ENCODE measurements around the gene PTPRH. TPM values are rescaled to one million over a fixed set of nuclear protein-coding genes. Genes with fewer than 3 reads are reported as not detected.
A peak's percentile ranks its signal among the peaks of the same experiment; 100 is the strongest.

Gene PTPRH
- total and polyA plus RNA-seq, 7 experiments from 2014 or later: 0.56 TPM; not detected in 6

DNA sequence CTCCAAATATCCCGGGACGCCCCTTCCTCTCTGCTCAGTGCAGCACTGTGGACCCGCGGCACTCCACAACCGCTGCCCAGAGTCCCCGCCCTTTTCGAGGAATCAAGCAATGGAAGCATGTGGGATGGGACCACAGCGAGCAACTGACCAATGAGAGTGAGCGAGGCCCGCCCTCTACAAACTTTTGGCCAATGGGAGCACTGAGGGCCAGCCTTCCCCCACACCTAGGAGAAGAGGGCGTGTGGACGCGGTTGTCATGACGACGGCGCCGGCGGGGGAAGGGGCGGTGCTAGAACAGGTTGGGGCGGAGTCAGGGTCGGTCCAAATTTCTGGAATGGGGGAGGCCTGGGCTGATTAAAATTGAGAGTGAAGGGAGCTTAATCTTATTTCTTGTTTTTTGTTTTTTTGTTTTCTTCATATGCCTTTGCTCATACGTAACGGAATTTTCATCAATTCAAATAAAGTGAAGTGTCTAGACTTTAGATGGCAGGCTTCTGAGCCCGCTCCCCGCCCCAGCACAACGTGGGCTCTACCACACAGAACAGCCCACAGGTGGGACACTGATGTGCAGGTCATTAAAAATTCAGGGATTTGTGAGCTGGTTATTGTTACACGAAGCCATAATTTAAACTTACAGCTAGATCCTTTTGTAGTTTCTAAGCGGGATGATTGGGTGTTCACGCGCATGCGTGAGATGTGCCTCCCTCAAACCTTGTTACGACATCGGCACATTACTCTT is 42.6 kb downstream of the PTPRH start, which contains the start of gene DNAAF3:
TSS of gene DNAAF3 (minus strand) at position 84 of the 739 bp plus-strand sequence. CDS start 200 bp downstream, outside the sequence.
- DNase-seq: peak in 8 of 9 donors; percentile 37 to 82 (median 60)
- peak; percentile 92 for ATAC-seq
- peaks cover 0 to 5% (median 3%) of the 10 kb centered on the region in 5 donors for H3K36me3 Mint-ChIP-seq
- peaks cover 0 to 12% (median 5%) of the 10 kb centered on the region in 11 donors for H3K9me3 Mint-ChIP-seq
- ChIA-PET CTCF (interaction anchor here (0.6 kb wide), 3 partner anchors 9 to 501 kb away, joined by 3 to 4 read pairs (median 3); no protein-coding TSS in a partner anchor), POLR2A (no interaction called here)
- H3K4me3 Mint-ChIP-seq: peak within 1 kb of the TSS; percentile 41 to 89 (median 70)
- H3K4me1 Mint-ChIP-seq: peaks cover 10 to 17% (median 13%) of the 10 kb centered on the region in 7 donors
- intact Hi-C loops (cut with micrococcal nuclease): loop anchor here in 1 of 2 donors (10.0 kb wide), 2 partner anchors 278 to 458 kb away; partner anchors contain the start of genes SHISA7 and ZNF784
- no peak within 1 kb of the TSS for H3K27ac ChIP-seq (ENCODE audit: low read depth, low read length)
- H3K27me3 Mint-ChIP-seq: peaks cover 61 to 70% (median 66%) of the 10 kb centered on the region in 5 donors
- H3K27ac Mint-ChIP-seq: peak within 1 kb of the TSS in 6 of 9 donors; percentile 32 to 88 (median 70)
- no peak within 1 kb of the TSS for H3K4me3 ChIP-seq (ENCODE audit: low read length)
- peaks cover 4 to 26% of the 10 kb centered on the region in 2 donors for H3K27me3 ChIP-seq (ENCODE audit: control insufficient read depth in 2 of 2, insufficient read depth in 2 of 2, low read length in 2 of 2)
- no peaks in the 10 kb centered on the region for H3K9me3 ChIP-seq (ENCODE audit: control insufficient read depth in 2 of 3, low read length in 3 of 3)
- H3K4me1 ChIP-seq (ENCODE audit: control insufficient read depth in 2 of 2, insufficient read depth in 2 of 2, low read length in 2 of 2): peaks cover 0 to 7% of the 10 kb centered on the region in 2 donors
- H3K36me3 ChIP-seq (ENCODE audit: control insufficient read depth in 2 of 3, insufficient read depth in 3 of 3, low read length in 3 of 3): no peaks in the 10 kb centered on the region

DNA sequence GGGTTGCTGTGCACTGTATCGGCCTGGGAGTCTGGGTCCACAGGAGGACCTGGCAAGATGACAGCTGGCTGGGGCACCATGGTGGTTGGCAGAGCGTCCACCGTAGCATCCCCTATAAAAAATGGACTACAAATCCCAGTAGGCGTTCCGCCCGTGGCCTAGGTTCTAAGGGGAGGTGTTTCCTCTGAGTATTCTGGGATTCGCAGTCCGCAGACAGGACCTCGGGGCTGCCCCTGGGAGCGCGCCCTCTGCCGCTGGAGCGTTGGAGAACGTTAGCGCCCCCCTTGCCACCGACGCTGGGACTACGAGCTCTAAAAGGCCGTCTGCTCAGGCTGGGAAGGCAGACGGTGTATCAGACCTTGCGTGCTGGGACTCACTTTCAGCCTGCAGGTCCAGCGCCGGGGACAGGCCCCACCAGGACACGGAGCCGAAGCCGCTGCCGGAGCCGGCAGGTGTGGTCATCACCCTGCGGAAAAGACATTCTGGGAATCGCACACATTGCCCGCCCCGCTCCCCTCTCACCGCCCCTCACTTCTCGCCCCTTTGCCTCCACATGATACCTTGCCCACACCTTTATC is 43.3 kb downstream of the PTPRH start:
- Mint-ChIP-seq H3K27me3 (peaks cover 56 to 65% (median 61%) of the 10 kb centered on the region in 5 donors), H3K36me3 (peaks cover 0 to 5% (median 3%) of the 10 kb centered on the region in 5 donors), H3K27ac (peak overlapping the region in 6 of 9 donors; percentile 32 to 88 (median 70)), H3K4me3 (peak overlapping the region; percentile 41 to 89 (median 70)), H3K9me3 (peaks cover 0 to 12% (median 4%) of the 10 kb centered on the region in 11 donors), H3K4me1 (peaks cover 9 to 17% (median 12%) of the 10 kb centered on the region in 7 donors)
- Histone ChIP-seq H3K36me3 (ENCODE audit: control insufficient read depth in 2 of 3, insufficient read depth in 3 of 3, low read length in 3 of 3) (no peaks in the 10 kb centered on the region), H3K27ac (ENCODE audit: low read depth, low read length) (no peak overlapping the region), H3K27me3 (ENCODE audit: control insufficient read depth in 2 of 2, insufficient read depth in 2 of 2, low read length in 2 of 2) (peaks cover 4 to 26% of the 10 kb centered on the region in 2 donors), H3K9me3 (ENCODE audit: control insufficient read depth in 2 of 3, low read length in 3 of 3) (no peaks in the 10 kb centered on the region), H3K4me3 (ENCODE audit: low read length) (no peak overlapping the region), H3K4me1 (ENCODE audit: control insufficient read depth in 2 of 2, insufficient read depth in 2 of 2, low read length in 2 of 2) (peaks cover 0 to 7% of the 10 kb centered on the region in 2 donors)
- ChIA-PET CTCF (no interaction called here), POLR2A (no interaction called here)
- ATAC-seq (peak; percentile 47), DNase-seq (peak in 5 of 9 donors; percentile 33 to 53 (median 49))
- intact Hi-C loops (cut with micrococcal nuclease): loop anchor here in 1 of 2 donors (10.0 kb wide), 2 partner anchors 279 to 459 kb away; partner anchors contain the start of genes SHISA7 and ZNF784

DNA sequence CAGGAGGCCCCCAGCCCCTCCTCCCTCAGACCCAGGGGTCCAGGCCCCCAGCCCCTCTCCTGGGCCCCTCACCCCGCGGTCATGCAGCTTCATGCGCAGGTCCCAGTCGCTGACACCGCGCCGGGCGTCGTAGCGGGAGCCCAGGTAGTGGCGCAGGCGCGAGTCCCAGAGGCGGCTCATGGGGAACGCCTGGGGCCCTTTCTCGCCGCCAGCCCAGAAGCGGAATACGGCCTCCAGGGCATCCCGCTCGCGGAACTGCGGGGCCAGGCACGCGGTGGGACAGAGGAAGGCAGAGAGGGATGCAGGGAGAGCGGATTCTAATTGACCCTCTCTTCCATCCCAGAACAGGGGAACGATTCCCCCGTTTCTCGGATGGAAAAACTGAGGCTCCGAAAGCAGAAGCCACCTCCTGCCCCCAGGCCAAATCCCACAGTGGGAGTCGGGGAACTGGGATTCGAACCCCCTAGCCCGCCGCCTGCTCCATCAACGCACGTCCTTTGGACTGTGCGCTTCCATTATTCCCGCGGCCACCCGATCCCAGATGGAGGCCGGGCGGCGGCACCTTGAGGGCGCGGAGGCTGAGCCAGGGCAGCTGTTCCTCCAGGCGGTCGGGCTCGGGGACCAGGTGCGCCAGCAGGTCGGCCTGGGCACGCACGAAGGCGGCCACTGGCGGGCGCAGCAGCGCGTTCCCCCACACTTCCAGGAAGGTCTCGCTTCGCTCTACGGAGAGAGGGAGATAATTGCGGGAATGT is 47.6 kb downstream of the PTPRH start:
- H3K4me1 ChIP-seq (ENCODE audit: control insufficient read depth in 2 of 2, insufficient read depth in 2 of 2, low read length in 2 of 2): peaks cover 0 to under 1% of the 10 kb centered on the region in 2 donors
- H3K4me3 ChIP-seq (ENCODE audit: low read length): no peak overlapping the region
- H3K9me3 ChIP-seq (ENCODE audit: control insufficient read depth in 2 of 3, low read length in 3 of 3): peaks cover 0 to 1% (median 0%) of the 10 kb centered on the region in 3 experiments
- ATAC-seq: no peak
- peaks cover 0 to 5% (median 0%) of the 10 kb centered on the region in 5 donors for H3K36me3 Mint-ChIP-seq
- DNase-seq: no peak
- intact Hi-C loops (cut with micrococcal nuclease): loop anchor here in 1 of 2 donors (5.0 to 10.0 kb wide), 3 partner anchors 79 to 463 kb away; partner anchors contain the start of genes SHISA7 and ZNF784
- ChIA-PET POLR2A (no interaction called here), CTCF (no interaction called here)
- H3K27me3 ChIP-seq (ENCODE audit: control insufficient read depth in 2 of 2, insufficient read depth in 2 of 2, low read length in 2 of 2): peaks cover under 1 to 14% of the 10 kb centered on the region in 2 donors
- no peak overlapping the region for H3K27ac Mint-ChIP-seq
- peaks cover 36 to 65% (median 48%) of the 10 kb centered on the region in 5 donors for H3K27me3 Mint-ChIP-seq
- no peak overlapping the region for H3K4me3 Mint-ChIP-seq
- peaks cover 4 to 18% (median 12%) of the 10 kb centered on the region in 7 donors for H3K4me1 Mint-ChIP-seq
- no peaks in the 10 kb centered on the region for H3K36me3 ChIP-seq (ENCODE audit: control insufficient read depth in 2 of 3, insufficient read depth in 3 of 3, low read length in 3 of 3)
- H3K9me3 Mint-ChIP-seq: peaks cover 0 to 8% (median 0%) of the 10 kb centered on the region in 11 donors
- H3K27ac ChIP-seq (ENCODE audit: low read depth, low read length): no peak overlapping the region

DNA sequence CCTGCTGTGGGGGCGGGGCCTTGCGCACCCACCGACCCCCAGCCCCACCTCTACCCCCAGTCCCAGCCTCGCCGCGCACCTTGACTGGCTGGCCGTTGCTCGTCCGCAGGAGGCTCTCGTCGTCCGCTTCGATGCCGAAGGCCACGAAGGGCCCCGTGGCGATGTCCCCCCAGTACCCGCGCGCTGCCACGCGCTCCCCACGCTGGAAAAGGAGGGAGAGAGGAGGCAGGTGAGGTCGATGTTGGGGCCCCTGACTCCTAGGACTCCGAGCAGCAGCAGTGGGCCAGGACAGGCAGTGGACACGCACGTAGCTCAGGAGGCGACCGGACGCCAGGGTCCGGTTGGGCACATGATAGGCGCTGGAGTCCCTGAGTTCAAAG is 48.3 kb downstream of the PTPRH start:
- Mint-ChIP-seq H3K9me3 (peaks cover 0 to 6% (median 0%) of the 10 kb centered on the region in 11 donors), H3K36me3 (peaks cover 0 to 5% (median 0%) of the 10 kb centered on the region in 5 donors), H3K27me3 (peaks cover 31 to 63% (median 47%) of the 10 kb centered on the region in 5 donors), H3K4me1 (peaks cover 0 to 17% (median 11%) of the 10 kb centered on the region in 7 donors), H3K4me3 (no peak overlapping the region), H3K27ac (no peak overlapping the region)
- ChIA-PET CTCF (interaction anchor here (1.2 kb wide), 1 partner anchor 20 kb away, joined by 4 read pairs; no protein-coding TSS in a partner anchor), POLR2A (no interaction called here)
- ATAC-seq (no peak), DNase-seq (no peak)
- intact Hi-C loops (cut with micrococcal nuclease): loop anchor here in 1 of 2 donors (1.0 to 10.0 kb wide), 5 partner anchors 18 to 464 kb away; partner anchors contain the start of genes SHISA7 and ZNF784
- Histone ChIP-seq H3K27ac (ENCODE audit: low read depth, low read length) (no peak overlapping the region), H3K4me3 (ENCODE audit: low read length) (no peak overlapping the region), H3K9me3 (ENCODE audit: control insufficient read depth in 2 of 3, low read length in 3 of 3) (peaks cover 0 to 5% (median 0%) of the 10 kb centered on the region in 3 experiments), H3K27me3 (ENCODE audit: control insufficient read depth in 2 of 2, insufficient read depth in 2 of 2, low read length in 2 of 2) (peaks cover 0 to 12% of the 10 kb centered on the region in 2 donors), H3K4me1 (ENCODE audit: control insufficient read depth in 2 of 2, insufficient read depth in 2 of 2, low read length in 2 of 2) (peaks cover 0 to 7% of the 10 kb centered on the region in 2 donors), H3K36me3 (ENCODE audit: control insufficient read depth in 2 of 3, insufficient read depth in 3 of 3, low read length in 3 of 3) (no peaks in the 10 kb centered on the region)

DNA sequence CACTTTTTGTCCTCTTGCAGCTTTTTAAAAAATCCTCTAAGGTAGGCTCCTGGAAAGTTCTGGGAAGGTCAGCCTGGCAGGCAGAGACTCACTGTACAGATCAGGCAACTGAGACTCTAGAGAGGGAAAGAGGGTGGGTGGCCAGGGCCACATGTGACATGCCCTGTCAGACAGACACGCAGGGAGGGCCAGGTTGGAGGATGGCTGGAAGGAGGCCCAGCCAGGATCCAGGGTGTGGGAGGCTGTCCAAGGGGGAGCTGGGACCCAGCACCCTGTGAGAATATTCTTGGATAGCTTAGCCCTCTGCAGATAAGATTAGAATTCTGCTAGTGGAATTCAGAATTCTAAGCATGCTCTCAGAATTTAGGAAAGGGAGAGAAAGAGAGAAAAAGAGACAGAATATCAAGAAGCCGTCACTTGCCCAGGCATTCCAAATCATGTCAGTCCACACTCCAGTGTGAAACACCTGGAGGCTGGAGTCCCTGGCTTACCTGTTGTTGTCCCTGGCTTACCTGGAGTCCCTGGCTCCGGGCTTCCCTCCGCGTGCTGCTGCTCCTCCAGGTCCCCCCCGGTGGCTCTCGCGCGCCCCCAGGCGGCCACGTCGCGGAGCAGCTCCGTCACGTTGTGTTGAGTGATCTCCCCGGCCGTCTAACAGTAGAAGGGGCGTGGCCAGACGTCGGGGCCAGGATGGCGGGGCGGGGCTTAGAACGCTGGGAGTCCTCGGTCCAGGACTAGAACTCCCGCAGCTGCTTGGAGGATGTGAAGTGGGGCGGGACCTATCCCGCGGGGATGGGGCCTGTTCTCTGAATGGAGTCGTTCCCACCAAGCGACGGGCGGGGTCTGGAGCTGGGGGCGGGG is 48.9 kb downstream of the PTPRH start:
- Mint-ChIP-seq H3K36me3 (peaks cover 0 to 2% (median 0%) of the 10 kb centered on the region in 5 donors), H3K4me1 (peaks cover 0 to 16% (median 8%) of the 10 kb centered on the region in 7 donors), H3K4me3 (peak overlapping the region in 4 of 10 donors; percentile 21 to 66 (median 50)), H3K9me3 (peaks cover 0 to 6% (median 0%) of the 10 kb centered on the region in 11 donors), H3K27ac (peak overlapping the region in 3 of 9 donors; percentile 17 to 50 (median 18)), H3K27me3 (peaks cover 25 to 56% (median 41%) of the 10 kb centered on the region in 5 donors)
- Histone ChIP-seq H3K4me3 (ENCODE audit: low read length) (no peak overlapping the region), H3K36me3 (ENCODE audit: control insufficient read depth in 2 of 3, insufficient read depth in 3 of 3, low read length in 3 of 3) (no peaks in the 10 kb centered on the region), H3K27me3 (ENCODE audit: control insufficient read depth in 2 of 2, insufficient read depth in 2 of 2, low read length in 2 of 2) (peaks cover 0 to 10% of the 10 kb centered on the region in 2 donors), H3K27ac (ENCODE audit: low read depth, low read length) (no peak overlapping the region), H3K9me3 (ENCODE audit: control insufficient read depth in 2 of 3, low read length in 3 of 3) (peaks cover 0 to 5% (median 0%) of the 10 kb centered on the region in 3 experiments), H3K4me1 (ENCODE audit: control insufficient read depth in 2 of 2, insufficient read depth in 2 of 2, low read length in 2 of 2) (peaks cover 0 to 7% of the 10 kb centered on the region in 2 donors)
- DNase-seq (peak; percentile 79 to 92 (median 85)), ATAC-seq (peak; percentile 98)
- ChIA-PET POLR2A (no interaction called here), CTCF (interaction anchor here (0.5 to 1.2 kb wide), 4 partner anchors 19 to 946 kb away, joined by 3 to 4 read pairs (median 4); no protein-coding TSS in a partner anchor)
- intact Hi-C loops (cut with micrococcal nuclease): loop anchor here in 1 of 2 donors (1.0 to 10.0 kb wide), 5 partner anchors 19 to 464 kb away; partner anchors contain the start of genes SHISA7 and ZNF784

Data from naive thymus-derived CD4-positive, alpha-beta T cell (primary cell).